ENCODE results near the gene NLN.

- TF ChIP-seq CTCF (conservative IDR thresholded peaks at IDR 0.05 in 1 of 2, IDR thresholded peaks at IDR 0.05 in 1 of 2; ENCODE audit: low read depth in 1 of 2, low read length in 2 of 2) (no peak), EZH2 (IDR thresholded peaks at IDR 0.05; ENCODE audit: low read length, missing control alignments) (no peak)
Measured at GRCh38 chr5:65707663-65708062, 14.3 kb upstream of the NLN start.

Data from fibroblast of lung (primary cell).